Stimulated activated CD8-positive, alpha-beta memory T cell treated with anti-CD3 and anti-CD28 coated beads, Interleukin-2, amount 100 ng/mL, for 48 hours (primary cell): ENCODE data around the gene LPP.
"Not testable (repeated sequence)": the region's sequence is repeated elsewhere in the genome, so short reads cannot be mapped to it uniquely, and the experiment has no call there.

ENCODE experiments used
- DNase-seq, 2 donors: peaks; one replicate each; pipeline ENCODE4 v3.0.0-alpha.2; 2020; ENCODE audit warnings: low read depth in 2 of 2

The LPP gene

DNA sequence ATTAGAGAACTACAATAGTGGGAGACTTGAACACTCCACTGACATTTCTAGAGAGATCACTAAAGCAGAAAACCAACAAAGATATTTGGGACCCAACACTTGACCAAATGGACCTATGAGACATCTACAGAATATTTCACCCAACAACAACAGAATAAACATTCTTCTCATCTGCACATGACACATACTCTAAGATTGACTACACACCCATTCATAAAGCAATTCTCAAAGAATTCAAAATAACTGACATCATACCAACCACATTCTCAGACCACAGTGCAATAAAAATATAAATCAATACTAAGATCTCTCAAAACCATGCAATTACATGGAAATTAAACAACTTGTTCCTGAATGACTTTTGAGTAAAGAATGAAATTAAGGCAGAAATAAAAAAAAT, 473.7 kb downstream of the LPP start:
- DNase-seq = no peak

DNA sequence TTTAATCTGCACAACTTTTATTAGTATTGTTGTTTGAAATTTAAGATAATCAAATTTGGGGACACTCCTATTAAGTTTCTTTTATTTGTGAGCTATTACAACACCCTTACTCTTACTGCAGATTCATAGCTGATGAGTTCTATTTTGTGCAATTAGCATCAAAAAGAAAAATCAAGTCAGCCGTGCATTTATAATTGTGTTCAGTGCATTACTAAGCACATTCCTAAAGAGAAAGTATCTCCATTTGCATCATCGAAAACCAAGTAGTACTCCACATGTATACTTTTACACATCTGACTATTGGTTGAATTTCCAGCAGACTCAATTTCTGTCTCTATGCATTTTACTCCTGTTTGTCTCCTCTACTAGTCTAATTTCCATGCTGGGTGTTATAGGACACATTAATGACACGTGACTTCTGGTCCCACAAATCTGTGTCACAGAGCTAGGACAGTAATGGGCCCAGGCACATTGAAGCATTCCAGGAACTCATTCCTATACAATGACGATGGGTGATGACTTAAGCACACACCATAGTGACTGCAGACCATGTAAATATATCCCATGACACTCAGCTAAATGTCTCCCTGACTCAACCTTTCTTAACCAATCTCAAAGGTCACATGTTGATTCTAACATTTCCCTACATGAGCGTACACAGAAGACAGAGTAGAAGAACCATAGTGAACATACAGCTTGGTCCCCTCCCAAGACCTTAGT, 477.5 kb downstream of the LPP start:
- no peak for DNase-seq

DNA sequence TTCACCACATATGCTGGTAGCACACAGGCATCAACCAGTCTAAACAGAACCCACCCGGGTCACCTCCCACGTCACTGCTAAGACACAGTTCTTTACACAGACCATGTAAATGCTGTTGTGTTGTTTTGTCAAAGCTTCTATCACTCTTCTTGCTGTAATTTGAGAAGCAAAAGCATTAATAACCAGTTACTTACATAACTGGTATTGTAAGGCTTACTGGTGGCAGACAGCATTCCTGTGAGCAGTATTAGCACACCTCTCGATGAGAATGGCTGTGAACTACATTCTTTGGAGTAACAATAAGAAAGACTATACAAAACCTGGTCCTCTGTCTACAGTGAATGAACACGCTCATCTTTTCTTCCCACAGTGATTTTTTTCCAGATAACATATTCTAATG, 479.2 kb downstream of the LPP start:
- DNase-seq = no peak

DNA sequence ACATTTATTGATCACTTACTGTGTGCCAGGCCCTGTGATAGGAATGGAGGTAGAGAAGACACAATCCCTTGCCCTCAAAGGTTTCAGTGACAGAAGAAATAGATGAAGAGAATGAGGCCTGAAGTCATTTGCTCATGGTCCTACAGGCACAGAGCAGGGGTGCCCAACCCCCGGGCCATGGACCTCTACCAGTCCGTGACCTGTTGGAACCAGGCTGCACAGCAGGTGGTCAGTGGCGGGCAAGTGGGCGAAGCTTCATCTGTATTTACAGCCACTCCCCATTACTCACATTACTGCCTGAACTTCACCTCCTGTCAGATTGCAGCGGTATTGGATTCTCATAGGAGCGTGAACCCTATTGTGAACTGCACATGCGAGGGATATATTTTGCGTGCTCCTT, 480.3 kb downstream of the LPP start:
- DNase-seq = no peak

DNA sequence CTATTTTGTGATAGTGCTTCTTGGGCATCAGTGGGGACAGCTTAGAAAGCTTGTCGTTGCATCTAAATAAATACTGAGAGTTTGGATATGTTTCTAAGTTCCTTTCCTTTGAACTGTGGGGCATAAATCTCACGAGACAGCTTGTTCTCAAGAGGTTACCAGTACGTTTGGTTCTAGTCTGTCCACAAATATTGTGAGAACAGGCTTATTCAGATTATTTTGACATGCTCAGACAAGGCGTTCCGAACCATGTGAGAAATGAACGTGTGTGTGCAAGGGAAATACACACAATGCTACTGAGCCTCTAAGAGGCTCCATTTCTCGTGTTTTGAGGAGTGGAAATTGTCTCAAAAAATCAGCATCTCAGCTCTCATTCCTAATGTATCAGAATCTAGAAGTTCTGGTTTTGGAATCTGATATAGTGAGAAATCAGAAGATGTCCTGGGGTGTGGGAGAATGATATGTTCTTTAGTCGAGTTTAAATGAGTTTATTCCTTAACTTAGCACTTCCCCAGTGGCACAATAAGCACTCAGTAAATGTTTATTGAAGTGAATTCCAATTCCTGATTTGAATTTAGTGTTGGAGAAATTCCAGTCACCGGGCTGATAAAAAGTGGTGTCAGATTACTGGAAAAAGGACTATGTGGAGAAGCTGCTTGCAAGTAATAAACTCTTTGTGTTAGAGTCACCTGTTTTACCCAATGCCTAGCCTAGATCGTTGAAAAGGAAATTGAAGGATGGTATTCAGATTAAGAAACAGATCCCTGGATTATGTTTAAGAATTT, 481.5 kb downstream of the LPP start:
- DNase-seq = no peak

DNA sequence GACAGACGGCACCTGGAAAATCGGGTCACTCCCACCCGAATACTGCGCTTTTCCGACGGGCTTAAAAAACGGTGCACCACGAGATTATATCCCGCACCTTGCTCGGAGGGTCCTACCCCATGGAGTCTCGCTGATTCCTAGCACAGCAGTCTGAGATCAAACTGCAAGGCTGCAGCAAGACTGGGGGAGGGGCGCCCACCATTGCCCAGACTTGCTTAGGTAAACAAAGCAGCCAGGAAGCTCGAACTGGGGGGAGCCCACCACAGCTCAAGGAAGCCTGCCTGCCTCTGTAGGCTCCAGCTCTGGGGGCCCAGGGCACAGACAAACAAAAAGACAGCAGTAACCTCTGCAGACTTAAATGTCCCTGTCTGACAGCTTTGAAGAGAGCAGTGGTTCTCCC, 482.3 kb downstream of the LPP start:
- DNase-seq = not testable (repeated sequence)

DNA sequence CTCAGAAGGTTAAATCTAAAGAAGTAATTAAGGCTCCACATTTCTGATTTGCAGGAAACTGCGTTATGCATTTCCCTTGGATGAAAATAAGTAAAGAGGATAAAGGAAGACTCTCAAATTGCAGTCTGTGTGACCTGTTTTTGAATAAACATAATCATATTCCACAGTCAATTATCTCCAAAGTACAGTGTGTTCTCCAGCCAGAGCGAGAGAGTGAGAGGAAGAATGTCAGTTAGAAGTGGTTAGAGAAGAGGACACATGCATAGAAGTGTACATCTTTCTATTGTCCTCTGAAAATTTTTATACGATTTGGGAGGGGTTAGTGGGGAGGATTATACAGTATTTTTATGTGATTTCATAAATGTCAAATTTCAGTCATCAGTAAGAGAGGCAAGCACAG, 487.1 kb downstream of the LPP start:
- no peak for DNase-seq

DNA sequence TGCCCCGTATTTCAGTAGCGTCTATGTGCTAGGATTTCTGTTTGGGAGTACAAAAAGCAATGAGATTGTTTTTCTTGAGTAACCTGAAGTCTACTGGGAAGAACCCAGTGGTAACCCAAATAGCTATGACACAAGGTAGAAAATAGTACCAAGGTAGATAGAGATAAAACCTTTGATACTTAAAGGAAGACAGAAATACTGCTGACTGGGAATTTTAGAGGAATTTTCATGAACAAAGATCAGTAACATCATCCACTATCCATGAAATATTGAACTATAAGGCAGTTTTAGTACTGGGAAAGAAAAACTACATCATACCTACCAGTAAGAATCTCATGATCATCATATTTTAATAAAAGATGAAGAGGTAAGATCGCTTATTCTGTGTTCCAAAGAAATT, 489.8 kb downstream of the LPP start:
- DNase-seq = no peak

DNA sequence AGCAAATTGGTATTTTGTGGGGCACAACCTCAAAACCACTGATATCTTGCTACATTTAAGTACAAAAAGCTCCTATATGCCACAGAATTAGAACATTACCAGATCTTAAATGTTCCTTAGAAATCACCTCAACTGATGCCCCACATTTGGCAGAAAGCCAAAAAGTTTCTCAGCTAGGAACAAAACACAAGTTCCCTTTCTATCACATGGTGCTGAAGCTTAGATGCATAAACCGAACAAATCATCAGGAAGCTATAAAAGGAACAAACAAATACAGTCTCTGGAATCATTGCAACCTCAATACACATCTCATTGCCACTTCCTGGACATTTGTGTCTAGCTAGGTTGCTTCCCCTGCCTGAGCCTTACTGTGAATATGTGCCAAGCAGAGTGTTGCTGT, 492.6 kb downstream of the LPP start:
- DNase-seq = no peak

DNA sequence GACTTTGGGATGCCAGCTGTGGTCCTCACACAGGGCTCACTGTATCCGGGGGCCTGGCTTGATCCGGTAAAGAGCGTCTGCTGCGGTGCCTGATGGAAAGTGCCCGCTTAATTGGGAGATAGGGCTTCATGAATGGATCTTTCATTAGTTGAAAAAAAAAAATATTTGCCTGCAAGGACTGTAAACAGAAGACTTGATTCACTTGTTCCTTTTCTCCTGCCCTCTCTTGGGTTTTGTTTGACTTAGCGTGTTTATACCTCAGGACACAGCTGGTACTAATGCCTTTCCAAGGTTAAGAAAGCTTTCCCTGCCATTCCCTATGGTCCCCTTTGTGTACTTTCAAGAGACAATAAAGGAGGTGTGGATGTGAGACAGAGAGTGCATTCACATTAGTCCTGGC, 493.3 kb downstream of the LPP start:
- DNase-seq = no peak

DNA sequence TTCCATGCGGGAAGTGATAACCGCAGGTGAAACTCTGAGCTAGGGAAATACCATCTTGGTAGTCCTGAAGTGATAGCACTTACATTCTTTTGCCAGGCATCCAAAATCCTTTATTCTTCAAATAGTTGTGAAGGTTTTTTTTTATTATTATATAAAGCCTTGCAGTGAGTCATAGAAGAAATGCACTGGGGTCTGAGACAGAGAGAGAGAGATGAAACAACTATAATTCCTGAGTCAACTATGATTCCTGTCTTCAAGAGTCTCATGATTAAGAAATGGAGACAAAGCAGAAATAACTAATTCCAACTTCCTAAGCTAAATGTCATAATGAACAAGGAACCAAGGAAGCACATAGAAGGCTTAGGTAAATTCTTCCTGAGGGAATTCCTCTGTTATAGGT, 495.6 kb downstream of the LPP start:
- DNase-seq = no peak

DNA sequence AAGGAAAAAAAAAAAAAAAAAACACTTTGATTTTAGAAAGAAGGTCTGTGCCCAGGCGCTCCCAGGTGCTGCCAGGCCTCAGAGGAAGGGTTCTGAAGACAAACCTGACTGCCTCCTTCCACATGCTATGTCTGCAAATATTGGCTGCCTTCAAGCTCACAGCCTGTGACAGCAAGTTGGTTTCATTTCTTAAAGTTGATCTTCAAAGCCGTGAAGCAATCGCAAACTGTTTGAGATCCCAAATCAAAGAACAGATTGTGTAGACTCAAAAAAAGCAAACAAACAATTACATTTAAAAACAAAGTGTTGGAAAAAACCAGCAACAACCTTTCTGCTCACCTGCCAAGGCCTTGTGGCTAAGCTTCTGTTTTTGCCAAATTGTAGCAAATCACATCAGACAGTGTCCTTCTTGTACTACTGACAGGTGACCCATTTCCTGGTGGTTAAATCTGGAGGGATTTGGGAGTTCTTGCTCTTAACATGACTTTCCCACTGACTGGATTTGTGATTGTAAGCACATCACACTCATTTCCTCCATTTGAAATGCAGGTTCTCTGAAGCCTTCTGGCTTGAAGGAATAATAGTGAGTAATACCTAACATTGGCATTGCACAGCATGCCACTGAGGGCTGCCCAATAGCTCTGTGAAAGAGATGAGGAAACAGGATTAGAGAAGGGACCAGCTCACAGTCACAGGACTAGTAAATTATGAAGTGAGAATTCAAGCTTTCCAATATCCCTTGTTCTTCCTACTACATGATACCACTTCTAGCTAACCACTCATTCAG, 502.4 kb downstream of the LPP start:
- DNase-seq = no peak

DNA sequence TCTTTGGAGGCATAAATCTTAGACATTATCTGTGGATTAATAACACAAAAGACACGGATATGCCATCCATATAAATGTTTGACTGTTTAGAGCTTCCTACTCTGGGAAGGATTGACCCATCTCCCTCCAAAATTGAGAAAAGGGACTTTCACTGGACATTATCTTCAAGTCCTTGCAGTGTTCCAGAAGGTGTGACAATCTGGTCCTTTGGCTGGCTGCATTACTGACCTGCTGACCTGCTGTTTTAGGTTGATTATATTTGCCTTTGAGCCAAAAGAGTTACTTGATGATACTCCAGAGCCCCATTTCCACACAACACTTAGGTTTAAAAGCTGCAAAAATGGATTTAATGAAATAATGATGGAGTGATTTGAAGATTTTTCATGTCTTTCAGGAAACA, 504.6 kb downstream of the LPP start:
- DNase-seq = no peak

DNA sequence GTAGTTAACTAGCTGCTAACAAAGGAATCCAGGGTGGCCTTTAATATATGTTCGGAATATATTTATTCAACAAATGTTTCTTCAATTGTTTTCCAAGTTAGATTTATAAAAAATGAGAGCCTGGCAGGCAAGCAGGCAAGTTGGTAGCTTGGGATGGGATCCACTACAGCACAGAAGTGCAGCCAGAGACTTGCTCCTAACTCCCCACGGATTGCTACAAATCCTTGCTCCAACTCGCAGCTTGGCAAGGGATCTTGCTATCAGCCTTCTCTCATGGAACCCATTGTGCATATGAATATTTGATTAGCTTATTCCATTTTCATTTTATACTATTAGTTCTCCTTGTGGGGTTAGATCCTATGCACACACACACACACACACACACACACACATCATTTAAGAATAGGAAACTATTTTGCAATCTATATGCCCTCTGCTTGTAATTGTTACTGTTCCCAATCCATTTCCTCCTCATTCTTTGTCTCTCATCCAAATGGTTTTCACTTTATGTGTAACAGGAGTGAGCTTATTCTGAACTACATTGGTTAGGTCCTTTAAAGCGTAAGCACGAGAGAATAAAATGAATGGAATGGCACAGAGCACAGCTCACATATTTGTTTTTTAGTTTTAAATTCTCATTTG, 505.6 kb downstream of the LPP start:
- no peak for DNase-seq

DNA sequence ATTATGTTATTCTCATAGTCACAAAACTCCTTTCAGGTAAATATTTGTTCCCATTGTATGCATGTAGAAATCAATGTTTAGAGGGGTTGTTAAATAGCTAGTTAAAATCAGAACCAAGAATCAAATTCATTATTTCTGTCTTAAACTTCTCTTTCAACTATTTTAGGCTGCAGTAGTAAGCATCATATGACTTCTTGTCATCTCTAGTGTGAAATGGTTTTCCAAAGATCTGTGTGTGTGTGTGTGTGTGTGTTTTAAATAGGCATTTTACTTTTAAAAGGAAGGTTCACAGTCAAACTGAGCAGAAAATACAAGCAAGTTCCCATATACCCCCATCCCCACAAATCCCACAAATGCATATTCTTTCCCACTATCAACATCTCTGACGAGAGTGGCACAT, 506.5 kb downstream of the LPP start:
- no peak for DNase-seq

DNA sequence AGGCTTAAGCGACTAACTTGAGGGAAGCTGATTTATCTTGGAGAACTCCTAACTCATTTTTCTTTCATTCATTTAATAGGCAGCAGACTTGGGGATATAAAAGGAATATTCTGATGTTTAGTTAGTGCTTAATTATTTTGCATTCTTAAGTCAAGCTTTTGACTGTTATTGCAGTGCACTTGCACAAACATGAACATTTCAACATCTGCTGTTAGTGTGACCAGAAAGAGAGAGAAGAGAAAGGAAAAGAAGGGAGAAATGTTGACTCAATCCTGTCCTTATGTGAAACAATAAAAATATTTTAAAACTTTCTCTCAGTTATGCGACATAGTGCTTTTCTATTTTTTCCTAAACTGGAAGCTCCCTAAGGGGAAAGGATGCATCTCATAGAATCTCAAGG, 507.8 kb downstream of the LPP start:
- DNase-seq = no peak

DNA sequence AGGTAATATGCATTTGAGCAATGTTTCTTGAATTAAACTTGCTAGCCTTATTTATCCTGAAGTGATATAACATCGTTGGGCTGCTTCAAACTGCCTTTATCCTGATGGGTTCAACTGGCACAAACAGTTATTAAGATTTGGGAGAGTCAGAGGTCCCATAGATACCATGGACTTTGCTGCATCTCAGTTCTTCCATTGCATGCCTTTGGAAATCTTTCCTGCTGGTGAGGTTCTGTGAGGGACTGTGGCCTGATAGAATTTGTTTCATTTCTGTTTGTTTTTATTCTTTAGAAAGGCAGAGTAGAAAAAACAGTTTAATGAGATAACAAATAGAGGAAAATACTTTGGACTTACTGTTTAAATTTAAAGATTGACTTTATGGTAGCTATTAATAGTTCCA, 508.3 kb downstream of the LPP start:
- DNase-seq = no peak

DNA sequence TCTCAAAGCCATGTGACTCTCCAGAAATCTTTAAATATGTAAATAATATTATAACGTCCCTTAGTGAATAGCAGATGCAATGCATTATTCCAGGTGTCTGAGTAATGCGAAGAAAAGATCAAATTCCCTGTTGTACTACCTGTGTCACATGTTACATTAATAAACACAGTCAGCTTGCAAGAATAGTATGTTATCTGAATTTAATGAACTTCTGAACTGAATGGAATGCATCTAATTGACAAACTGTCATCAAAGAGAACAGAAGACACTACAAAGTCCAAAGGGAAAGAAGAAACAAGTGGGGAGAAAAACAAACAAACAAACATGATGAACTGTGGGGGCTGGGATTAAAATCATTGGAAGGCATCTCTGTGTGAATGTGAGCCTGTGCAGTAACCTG, 508.8 kb downstream of the LPP start:
- DNase-seq = no peak

DNA sequence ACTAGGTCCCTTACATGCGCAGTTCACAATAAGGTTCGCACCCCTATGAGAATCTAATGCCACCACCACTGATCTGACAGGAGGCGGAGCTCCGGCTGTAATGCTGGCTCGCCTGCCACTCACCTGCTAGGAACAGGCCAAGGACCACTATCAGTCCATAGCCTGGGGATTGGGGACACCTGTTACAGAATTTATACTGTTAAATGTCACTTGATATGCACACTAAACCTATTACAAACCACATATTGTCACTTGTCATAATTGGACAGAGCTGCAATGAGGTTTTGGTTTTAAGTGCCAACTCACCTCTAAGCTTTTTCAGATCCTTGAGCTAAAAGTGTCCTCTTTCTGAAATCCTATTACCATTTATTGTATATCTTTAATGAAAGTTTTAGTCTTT, 509.9 kb downstream of the LPP start:
- DNase-seq = no peak

DNA sequence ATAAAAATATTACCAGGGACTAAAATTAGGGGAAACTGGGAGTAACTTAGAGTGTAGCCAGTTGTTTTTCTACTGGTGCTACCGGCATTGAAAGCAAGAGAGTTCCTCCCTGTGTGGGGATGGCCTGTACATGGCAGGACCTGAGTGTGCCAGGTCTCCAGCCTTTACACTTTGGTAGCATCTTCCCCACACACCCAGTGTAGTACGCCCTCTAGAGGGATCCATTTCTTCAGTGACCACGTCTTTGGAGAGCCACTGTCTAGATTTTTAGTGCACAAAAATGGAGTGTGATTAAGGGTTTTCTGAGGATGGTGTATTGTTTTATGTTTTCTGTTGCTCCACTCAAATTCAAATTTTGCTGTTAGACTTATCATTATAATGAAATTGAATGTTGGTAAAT, 510.8 kb downstream of the LPP start:
- DNase-seq = no peak

DNA sequence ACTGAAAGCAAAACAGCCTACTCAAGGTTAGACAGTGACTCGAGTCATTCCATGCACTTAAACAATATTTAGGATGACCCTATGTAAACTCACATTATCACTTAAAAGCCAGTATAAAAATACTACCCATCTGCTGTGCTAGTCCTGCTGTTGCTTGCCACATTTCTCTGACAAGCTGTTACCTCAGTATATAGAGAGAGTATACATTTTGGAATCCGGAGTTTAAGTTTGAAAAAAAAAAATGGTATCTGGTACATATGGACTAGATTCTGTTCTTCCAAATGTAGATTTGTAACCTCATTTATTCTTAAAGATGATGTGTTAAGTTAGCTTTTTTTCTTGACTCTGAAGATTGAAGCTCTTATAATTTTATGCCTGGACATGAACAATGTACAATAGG, 514.0 kb downstream of the LPP start:
- DNase-seq = no peak

DNA sequence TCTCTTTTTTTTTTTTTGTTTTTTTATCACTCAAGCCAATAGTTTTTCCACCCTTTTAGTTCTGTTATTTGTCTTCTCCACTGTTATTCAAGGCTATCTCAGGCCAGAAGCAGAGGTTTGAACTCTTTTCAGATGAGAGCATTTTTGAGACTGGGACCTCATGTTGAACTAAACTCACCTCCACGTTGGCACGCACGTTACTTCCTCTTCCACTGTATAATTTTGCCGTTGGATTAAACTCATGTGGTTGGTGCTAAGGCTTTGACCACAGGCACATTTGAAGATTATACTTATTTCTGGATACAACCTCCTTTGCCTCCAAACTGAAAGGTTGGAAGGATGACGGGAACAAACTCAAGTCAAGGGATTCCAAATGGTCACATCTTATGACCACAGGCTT, 516.5 kb downstream of the LPP start:
- DNase-seq = no peak
